Thyroid gland (tissue), 4 donors: Measurements from ENCODE around the gene DIS3L2. TPM values are rescaled to one million over a fixed set of nuclear protein-coding genes. Genes with fewer than 3 reads are reported as not detected.

Experiments
- DNase-seq, 2 donors: peaks; one replicate each; pipeline ENCODE4 v3.0.0-alpha.2; 2019
- H3K27ac ChIP-seq, 3 donors: fragments of 200-600 bp; sonication (generic); 1 replicate in 2 of 3; 2 replicates in 1 of 3; pipeline ENCODE4 v1.5.1; 2016 to 2019; ENCODE audit warnings: mild to moderate bottlenecking in 1 of 3, moderate library complexity in 1 of 3
- H3K27me3 ChIP-seq: fragments of 200-600 bp; sonication (generic); one replicate; pipeline ENCODE4 v1.5.1; 2019
- H3K36me3 ChIP-seq, 2 donors: fragments of 200-600 bp; sonication (generic); one replicate each; pipeline ENCODE4 v1.5.1; 2016 to 2019
- H3K4me1 ChIP-seq, 2 donors: fragments of 200-600 bp; sonication (generic); one replicate each; pipeline ENCODE4 v1.5.1; 2017 to 2019
- H3K4me3 ChIP-seq, 3 donors: fragments of 200-600 bp; sonication (generic); replicated peaks in 1 of 3; 1 replicate in 2 of 3; 2 replicates in 1 of 3; pipeline ENCODE4 v1.5.1; 2016; ENCODE audit warnings: mild to moderate bottlenecking in 1 of 3
- H3K9me3 ChIP-seq: fragments of 200-600 bp; sonication (generic); one replicate; pipeline ENCODE4 v1.5.1; 2017
- POLR2A ChIP-seq, 2 donors: fragments of 450-650 bp; IDR thresholded peaks; one replicate each; pipeline ENCODE4 v1.6.1; 2017; ENCODE audit warnings: antibody characterized with exemption in 2 of 2, mild to moderate bottlenecking in 2 of 2, moderate library complexity in 1 of 2
- whole genome bisulfite sequencing, 2 donors: methylation state at CpG; one replicate each; pipeline ENCODE4 v1.1.5; 2017; 5-methylcytosine and 5-hydroxymethylcytosine counted together
- intact Hi-C: fragments of 100-400 bp; cut with DNase I; formaldehyde crosslinking; loops from one replicate; pipeline ENCODE4 v1.15.1; 2023
- total RNA-seq, 4 donors: library from RNA; depleted of rRNA; stranded (reverse); fragments of >200 nt; gene quantifications; one replicate each; pipeline ENCODE4 v1.2.3, GENCODE V29; 2016
- TF ChIP-seq, protein P1 (sequence below), 6 experiments: fragments of 200-600 bp in 3 of 6; fragments of 450-650 bp in 3 of 6; sonication (generic) in 3 of 6; IDR thresholded peaks; one replicate each; pipeline ENCODE4 v1.5.1; 2016 to 2019; ENCODE audit warnings: antibody characterized with exemption in 6 of 6, mild to moderate bottlenecking in 2 of 6, inconsistent platforms in 1 of 6, moderate library complexity in 1 of 6

The DIS3L2 gene
- total RNA-seq, 4 donors from 2014 or later: 42.2 to 68.7 (median 50.3) TPM

DNA sequence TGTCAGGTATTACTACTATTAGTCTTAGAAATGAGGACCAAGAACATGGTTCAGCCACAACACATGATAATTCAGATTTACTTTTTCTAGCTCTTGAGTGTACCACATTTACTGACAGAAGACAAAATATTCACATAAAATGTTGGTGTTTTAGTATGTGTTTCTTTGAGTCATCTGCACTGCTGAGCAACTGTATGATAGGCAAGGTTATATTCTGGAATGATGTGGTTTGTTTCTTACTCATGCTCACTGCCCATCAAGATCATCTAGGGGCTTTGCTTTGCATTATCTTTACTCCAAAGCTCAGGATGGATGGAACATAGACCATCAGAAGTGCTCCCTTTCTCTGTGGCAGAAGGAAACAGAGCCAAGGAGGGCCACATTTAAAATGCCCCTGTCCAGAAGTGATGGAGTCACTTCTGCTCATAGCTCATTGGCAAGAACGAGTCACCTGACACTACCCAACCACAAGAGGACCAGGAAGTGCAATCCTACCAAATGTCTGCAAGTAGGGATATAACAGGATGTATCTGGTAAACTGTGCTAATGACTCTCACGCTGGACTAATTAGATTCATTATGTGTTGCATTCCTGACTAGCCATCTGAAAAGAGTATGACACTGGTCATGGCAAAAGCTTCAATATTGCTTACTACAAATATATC is 81.5 kb downstream of the DIS3L2 start:
- Histone ChIP-seq H3K4me3 (no peak overlapping the region), H3K27me3 (no peaks in the 10 kb centered on the region), H3K36me3 (no peaks in the 10 kb centered on the region), H3K27ac (no peak overlapping the region), H3K9me3 (no peaks in the 10 kb centered on the region), H3K4me1 (no peaks in the 10 kb centered on the region)
- intact Hi-C loops: no loop called here
- 93 to 97% methylated on average over 2 of the region's 2 CpGs for WGBS, 2 donors
- no peak for TF ChIP-seq POLR2A (IDR thresholded peaks at IDR 0.05)
- TF ChIP-seq, protein P1, sequence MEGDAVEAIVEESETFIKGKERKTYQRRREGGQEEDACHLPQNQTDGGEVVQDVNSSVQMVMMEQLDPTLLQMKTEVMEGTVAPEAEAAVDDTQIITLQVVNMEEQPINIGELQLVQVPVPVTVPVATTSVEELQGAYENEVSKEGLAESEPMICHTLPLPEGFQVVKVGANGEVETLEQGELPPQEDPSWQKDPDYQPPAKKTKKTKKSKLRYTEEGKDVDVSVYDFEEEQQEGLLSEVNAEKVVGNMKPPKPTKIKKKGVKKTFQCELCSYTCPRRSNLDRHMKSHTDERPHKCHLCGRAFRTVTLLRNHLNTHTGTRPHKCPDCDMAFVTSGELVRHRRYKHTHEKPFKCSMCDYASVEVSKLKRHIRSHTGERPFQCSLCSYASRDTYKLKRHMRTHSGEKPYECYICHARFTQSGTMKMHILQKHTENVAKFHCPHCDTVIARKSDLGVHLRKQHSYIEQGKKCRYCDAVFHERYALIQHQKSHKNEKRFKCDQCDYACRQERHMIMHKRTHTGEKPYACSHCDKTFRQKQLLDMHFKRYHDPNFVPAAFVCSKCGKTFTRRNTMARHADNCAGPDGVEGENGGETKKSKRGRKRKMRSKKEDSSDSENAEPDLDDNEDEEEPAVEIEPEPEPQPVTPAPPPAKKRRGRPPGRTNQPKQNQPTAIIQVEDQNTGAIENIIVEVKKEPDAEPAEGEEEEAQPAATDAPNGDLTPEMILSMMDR (IDR thresholded peaks at IDR 0.05): no peak
- DNase-seq: no peak

DNA sequence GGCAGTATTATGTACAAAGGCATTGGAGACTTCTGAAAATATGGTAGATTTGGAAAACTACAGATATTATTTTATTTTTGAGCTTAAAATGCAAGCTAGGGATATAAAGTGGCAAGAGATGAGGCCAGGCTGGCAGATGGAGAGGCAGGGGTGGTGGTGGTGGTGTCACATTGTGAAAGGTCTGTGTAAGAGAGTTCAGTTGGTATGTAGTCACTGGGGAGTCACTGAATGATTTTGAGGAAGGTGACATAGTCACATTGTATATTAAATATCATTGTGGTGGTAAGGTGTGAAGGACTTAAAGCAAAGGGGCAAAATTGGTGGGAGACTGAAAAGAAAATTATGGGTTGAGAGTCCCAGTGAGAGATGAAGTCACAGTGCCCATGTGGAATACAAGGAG is 82.5 kb downstream of the DIS3L2 start:
- Histone ChIP-seq H3K9me3 (no peaks in the 10 kb centered on the region), H3K4me1 (no peaks in the 10 kb centered on the region), H3K27ac (no peak overlapping the region), H3K4me3 (no peak overlapping the region), H3K36me3 (no peaks in the 10 kb centered on the region), H3K27me3 (no peaks in the 10 kb centered on the region)
- TF ChIP-seq, protein P1 (IDR thresholded peaks at IDR 0.05): no peak
- TF ChIP-seq POLR2A (IDR thresholded peaks at IDR 0.05): no peak
- no peak for DNase-seq
- intact Hi-C loops: no loop called here

DNA sequence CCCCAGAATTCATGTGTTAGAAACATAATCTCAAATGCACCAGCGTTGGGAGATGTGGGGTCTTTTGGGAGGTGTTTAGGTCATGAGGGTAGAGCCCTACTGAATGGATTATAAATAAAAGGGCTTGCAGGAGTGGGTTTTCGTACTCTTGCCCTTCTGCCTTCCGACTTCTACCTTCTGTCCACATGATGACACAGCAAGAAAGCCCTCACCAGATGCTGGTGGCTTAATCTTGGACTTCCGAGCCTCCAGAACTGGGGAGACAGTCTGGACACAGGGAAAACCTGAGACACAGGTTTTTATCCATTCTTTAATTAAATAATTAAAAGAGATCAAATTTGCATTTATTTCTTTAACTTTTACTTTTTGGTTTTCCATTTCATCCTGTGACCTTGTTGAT is 87.8 kb downstream of the DIS3L2 start:
- Histone ChIP-seq H3K4me1 (no peaks in the 10 kb centered on the region), H3K9me3 (no peaks in the 10 kb centered on the region), H3K27ac (no peak overlapping the region), H3K4me3 (no peak overlapping the region), H3K36me3 (no peaks in the 10 kb centered on the region), H3K27me3 (no peaks in the 10 kb centered on the region)
- 94% methylated on average over 4 of the region's 4 CpGs for WGBS, 2 donors
- intact Hi-C loops: no loop called here
- DNase-seq: no peak
- TF ChIP-seq, protein P1 (IDR thresholded peaks at IDR 0.05): no peak

DNA sequence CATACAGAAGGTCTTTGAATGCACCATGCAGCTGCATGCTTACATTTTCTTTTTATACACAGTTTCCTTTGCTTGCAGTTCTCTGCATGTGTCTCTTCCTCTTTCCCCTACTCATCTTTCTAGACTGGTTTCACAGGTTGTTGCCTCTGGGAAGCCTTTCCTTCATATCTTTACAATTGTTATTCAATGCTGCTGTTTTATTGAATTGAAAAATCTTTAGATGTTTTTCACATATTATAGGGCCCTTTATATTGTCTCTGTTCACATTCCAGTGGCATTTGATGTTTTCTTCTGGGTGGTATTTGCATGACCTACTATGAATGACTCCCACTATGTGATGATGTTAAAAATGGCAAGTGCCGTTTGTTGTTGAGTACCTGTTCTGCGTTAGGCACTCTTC is 91.1 kb downstream of the DIS3L2 start:
- Histone ChIP-seq H3K27me3 (no peaks in the 10 kb centered on the region), H3K27ac (no peak overlapping the region), H3K36me3 (no peaks in the 10 kb centered on the region), H3K9me3 (no peaks in the 10 kb centered on the region), H3K4me1 (no peaks in the 10 kb centered on the region), H3K4me3 (no peak overlapping the region)
- no peak for TF ChIP-seq POLR2A (IDR thresholded peaks at IDR 0.05)
- TF ChIP-seq, protein P1 (IDR thresholded peaks at IDR 0.05): no peak
- DNase-seq: no peak
- 87 to 89% methylated on average over 2 of the region's 2 CpGs for WGBS, 2 donors
- intact Hi-C loops: no loop called here

DNA sequence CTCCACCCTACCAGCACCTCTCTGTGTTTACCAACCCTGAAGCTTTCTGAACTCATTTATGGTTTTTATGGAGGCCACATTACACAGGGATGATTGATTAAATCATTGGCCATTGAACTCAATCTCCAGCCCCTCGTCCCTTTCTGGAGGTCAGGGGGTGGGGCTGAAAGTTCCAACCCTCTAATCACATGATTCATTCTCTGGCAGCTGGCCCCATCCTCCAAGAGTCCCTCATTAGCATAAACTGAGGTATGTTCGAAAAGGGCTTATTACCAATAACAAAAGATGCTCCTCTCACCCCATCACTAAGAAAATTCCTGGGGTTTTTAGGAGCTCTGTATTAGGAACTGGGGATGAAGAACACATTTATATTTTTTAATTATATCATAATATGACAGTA is 92.3 kb downstream of the DIS3L2 start:
- 86 to 95% methylated on average over 2 of the region's 2 CpGs for WGBS, 2 donors
- DNase-seq: no peak
- Histone ChIP-seq H3K36me3 (no peaks in the 10 kb centered on the region), H3K27ac (no peak overlapping the region), H3K9me3 (no peaks in the 10 kb centered on the region), H3K4me3 (no peak overlapping the region), H3K27me3 (no peaks in the 10 kb centered on the region), H3K4me1 (no peaks in the 10 kb centered on the region)
- TF ChIP-seq POLR2A (IDR thresholded peaks at IDR 0.05): no peak
- TF ChIP-seq, protein P1 (IDR thresholded peaks at IDR 0.05): no peak
- intact Hi-C loops: no loop called here
